H4 (cell line): ENCODE measurements around the gene CDH4. TPM values are rescaled to one million over a fixed set of nuclear protein-coding genes. Genes with fewer than 3 reads are reported as not detected.

ENCODE experiments used
- DNase-seq: peaks from one replicate; pipeline ENCODE4 v3.0.0-alpha.2; 2015; ENCODE audit warnings: low spot score
- total RNA-seq: library from RNA; depleted of rRNA; stranded (reverse); fragments of >200 nt; shearing (Covaris generic); gene quantifications from 2 replicates; pipeline ENCODE4 v1.2.3, GENCODE V29; 2014

Gene CDH4
- total RNA-seq, 1 experiment from 2014 or later = 0.14 TPM

GRCh38 chr20:61926253-61926613 lies 674.2 kb downstream of the CDH4 start:
- DNase-seq = no peak

- no peak for DNase-seq
Measured at GRCh38 chr20:61926796-61927192, 674.7 kb downstream of the CDH4 start.

- DNase-seq = no peak
Measured at GRCh38 chr20:61927193-61927825, 675.2 kb downstream of the CDH4 start.

DNA sequence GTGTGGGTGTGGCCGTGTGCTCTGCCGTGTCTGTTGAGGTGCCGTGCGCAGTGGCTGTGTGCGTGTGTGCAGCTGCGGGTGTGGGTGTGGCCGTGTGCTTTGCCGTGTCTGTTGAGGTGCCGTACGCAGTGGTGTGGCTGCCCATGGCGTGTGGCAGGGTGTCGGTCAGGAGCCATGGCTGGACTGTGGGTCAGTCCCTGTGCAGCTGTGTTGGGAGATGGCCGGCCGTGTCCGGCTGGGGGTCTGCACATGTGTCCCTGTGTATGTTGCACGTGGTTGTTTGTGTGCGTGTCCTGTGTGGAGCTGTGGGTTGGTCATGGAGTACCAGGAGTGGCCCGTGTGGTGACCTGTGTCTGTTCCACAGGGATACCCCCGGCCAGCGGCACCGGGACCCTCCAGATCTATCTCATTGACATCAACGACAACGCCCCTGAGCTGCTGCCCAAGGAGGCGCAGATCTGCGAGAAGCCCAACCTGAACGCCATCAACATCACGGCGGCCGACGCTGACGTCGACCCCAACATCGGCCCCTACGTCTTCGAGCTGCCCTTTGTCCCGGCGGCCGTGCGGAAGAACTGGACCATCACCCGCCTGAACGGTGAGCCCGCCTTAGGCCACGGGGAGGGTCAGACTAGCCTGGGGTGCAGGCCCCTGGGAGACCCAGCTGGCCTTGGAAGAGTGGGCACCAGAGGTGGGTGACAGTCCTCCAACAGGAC lies 675.9 kb downstream of the CDH4 start:
- no peak for DNase-seq

GRCh38 chr20:61929561-61929960 lies 677.5 kb downstream of the CDH4 start:
- no peak for DNase-seq

DNA sequence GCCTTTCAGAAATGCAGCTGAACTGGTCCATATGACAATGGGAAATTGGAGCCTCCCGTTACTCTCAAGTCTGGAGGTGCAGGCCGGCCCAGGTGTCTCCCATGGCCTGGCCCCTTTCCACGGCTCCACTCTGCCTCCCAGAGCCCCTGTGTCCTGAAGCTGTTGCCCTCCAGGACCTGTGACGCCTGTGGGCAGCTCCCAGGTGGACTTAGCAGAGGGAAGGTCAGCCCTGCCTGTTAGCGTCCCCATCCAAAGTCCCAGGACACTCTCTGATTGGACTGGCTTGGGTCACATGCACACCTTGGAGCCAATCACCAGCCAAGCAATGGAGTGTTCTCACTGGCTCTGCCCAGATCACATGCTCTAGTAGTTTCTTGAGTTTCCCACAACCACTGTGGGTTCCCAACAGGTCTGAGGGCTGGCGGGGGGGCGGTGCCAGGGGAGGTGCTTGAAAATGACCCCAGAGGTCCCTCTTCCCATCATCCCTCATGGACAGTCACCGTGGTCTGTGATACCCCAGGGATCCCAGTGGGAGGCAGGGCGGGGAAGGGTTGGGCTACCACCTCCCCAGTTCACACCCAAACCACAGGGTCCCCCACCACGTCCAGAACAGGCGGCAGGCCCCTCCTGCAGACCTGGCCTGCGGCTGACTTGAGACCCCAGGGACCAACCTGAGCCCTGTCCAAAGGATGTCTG lies 678.1 kb downstream of the CDH4 start:
- no peak for DNase-seq

- DNase-seq = no peak
Measured at GRCh38 chr20:61930776-61931475, 678.9 kb downstream of the CDH4 start.

- no peak for DNase-seq
Measured at GRCh38 chr20:61931476-61932198, 679.6 kb downstream of the CDH4 start.

DNA sequence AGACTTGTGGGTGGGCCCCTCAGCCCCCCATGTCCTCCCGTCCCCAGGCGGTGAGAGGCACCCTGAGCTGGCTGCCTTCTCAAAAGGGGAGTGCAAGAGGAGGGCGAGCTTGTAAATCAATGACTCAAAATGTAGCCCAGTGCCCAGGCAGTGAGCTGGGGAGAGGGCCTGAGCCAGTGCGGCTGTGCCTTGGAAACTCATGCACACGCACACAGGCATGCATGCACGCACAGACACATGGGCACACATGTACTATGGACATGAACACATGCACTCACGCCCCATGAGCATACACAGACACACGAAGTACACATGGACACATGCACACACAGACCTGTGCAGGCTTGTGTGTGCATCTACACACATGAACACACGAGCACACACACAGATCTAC lies 680.1 kb downstream of the CDH4 start:
- DNase-seq = no peak

- no peak for DNase-seq
Measured at GRCh38 chr20:61932711-61933480, 680.8 kb downstream of the CDH4 start.

- no peak for DNase-seq
Measured at GRCh38 chr20:61933481-61933950, 681.5 kb downstream of the CDH4 start.

DNA sequence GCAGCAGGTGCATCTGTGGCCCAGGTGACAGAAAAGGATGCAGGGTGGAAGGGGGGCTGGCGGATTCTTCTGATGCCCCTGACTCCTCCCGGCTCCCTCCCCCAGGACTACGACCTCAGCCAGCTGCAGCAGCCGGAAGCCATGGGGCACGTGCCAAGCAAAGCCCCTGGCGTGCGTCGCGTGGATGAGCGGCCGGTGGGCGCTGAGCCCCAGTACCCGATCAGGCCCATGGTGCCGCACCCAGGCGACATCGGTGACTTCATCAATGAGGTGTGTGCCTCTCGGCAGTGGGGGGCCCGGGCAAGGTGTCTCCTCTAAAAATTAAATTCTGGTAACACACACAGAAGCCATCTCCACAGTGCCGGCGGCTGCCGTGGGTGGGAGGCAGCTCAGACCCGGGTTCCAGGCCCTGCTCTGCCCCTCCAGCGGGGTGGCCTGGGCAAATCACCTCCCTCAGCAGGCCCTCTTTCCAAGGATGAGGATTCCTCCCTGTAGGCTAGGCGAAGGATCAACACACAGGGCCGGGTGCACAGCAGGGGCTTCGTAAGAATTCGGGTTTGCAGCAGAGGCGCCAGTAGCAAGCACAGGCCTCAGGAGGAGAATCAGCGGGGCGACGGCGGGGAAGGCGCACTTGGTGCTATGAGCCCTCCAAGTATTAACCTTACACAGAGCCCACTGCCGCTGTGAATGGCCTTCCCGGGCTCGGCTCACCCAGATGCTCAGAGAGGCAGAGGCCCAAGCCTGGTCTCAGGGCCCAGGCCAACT lies 682.1 kb downstream of the CDH4 start:
- DNase-seq = no peak

DNA sequence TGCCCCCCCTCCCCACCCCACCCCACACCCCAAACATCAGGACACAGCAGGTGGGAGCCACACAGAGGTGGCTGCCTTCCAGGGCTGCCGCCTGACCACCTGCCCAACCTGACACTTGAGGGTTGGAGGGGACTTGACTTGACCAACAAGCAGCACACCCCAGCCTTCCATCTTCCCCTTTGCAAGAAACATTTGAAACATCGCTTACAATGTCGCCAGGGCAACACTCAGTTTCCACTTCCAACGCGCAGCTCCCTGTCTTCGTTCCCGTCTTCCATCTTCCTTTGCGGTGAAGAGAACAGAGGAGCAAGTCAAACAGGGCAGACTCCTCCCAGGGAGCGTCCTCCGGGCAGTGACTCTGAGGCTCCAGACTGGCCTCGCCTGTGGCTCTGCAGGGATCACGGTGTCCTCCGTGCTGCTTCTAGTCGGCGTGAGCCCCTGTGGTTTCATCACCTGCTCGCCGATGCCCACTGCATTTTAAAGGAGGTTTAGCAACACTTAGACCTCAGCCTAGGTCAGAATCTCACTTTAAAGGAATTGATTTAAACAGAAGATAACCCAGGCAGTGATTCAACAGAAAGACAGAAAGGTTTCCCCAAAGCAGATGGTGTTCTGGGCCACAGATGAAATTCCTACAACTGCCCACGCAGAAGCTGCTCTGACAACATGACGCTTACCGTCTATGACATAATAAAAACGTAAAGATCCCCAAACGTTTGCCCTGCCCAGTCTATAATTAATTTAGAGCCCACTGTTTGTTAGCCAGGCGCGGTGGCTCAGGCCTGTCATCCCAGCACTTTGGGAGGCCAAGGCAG lies 682.9 kb downstream of the CDH4 start:
- DNase-seq = no peak

- no peak for DNase-seq
Measured at GRCh38 chr20:61935926-61936700, 684.1 kb downstream of the CDH4 start.

DNA sequence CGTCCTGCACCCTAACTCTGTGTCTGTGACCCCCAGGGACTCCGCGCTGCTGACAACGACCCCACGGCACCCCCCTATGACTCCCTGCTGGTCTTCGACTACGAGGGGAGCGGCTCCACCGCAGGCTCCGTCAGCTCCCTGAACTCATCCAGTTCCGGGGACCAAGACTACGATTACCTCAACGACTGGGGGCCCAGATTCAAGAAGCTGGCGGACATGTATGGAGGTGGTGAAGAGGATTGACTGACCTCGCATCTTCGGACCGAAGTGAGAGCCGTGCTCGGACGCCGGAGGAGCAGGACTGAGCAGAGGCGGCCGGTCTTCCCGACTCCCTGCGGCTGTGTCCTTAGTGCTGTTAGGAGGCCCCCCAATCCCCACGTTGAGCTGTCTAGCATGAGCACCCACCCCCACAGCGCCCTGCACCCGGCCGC lies 684.7 kb downstream of the CDH4 start:
- no peak for DNase-seq

DNA sequence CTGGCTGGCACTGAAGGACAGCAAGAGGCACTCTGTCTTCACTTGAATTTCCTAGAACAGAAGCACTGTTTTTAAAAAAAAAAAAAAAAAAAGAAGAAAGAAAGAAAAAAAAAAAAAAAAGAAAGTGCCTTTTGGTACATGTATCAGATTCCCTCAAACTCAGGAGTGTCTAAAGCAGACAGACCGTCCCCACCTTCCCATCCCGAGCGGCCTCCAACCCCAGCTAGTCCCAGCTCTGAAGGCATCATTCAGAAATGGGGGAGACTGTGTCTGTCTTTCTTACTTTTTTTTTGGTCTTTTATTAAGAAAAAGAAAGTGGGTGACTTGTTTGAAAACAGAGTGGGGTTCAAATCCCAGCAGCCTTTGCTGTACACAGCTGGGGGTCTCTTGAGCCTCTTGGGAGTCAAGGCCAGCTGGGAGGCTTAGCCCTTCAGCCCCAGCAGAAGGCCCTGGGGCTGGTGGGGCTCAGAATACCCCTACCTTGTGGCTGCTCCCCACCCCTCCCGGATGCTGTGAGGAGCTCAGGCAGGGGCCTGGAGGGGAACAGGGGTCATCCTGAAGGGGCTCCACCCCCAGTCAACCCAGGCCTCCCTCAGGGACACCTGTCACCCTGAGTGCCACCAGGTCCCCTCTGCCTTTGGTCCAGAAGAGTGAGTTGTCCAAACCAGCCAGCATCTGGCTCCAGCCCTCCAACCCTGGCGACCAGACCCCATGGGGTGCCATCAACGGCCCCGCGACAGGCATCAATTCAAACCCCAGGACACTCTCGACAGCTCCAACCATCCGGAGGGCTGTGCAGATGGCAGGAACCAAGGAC lies 685.3 kb downstream of the CDH4 start:
- DNase-seq = no peak
